A673 (cell line): ENCODE measurements around the gene EEF1G. TPM values are rescaled to one million over a fixed set of nuclear protein-coding genes. Genes with fewer than 3 reads are reported as not detected.
"Not testable (repeated sequence)": the region's sequence is repeated elsewhere in the genome, so short reads cannot be mapped to it uniquely, and the experiment has no call there.

Source experiments
- BruUV-seq: library from RNA; stranded (reverse); fragments of 400-500 nt; replicated peaks from 2 replicates; lab custom pipeline; 2021; lab: Mats Ljungman, UMichigan
- CTCF ChIA-PET: fragments of 300-600 bp; sonication (Branson Sonifier 250); formaldehyde crosslinking; loops from one replicate; lab custom pipeline; 2022; ENCODE audit warnings: antibody characterized with exemption; lab: Charles Lee
- POLR2A ChIA-PET: fragments of 300-600 bp; sonication (Branson Sonifier 250); formaldehyde crosslinking; loops from one replicate; lab custom pipeline; 2022; ENCODE audit warnings: antibody characterized with exemption; ENCODE audit not compliant: low non-redundant PET; lab: Charles Lee
- DNase-seq: peaks from one replicate; pipeline ENCODE4 v3.0.0-alpha.2; 2015; ENCODE audit warnings: low spot score
- H3K27ac ChIP-seq: fragments of 200-600 bp; sonication (generic); 2 replicates; pipeline ENCODE4 v1.5.1; 2016; ENCODE audit warnings: mixed run types, low read depth, mild to moderate bottlenecking, mixed read lengths, antibody characterized with exemption, low read length; ENCODE audit not compliant: poor library complexity, severe bottlenecking
- H3K27me3 ChIP-seq: fragments of 200-600 bp; sonication (generic); replicated peaks from 2 replicates; pipeline ENCODE4 v1.6.1; 2017; ENCODE audit warnings: mixed run types, low read depth, mild to moderate bottlenecking, mixed read lengths, antibody characterized with exemption, low read length; ENCODE audit not compliant: insufficient read depth, poor library complexity
- H3K36me3 ChIP-seq: fragments of 200-600 bp; sonication (generic); 2 replicates; pipeline ENCODE4 v1.6.1; 2016; ENCODE audit warnings: mixed run types, mild to moderate bottlenecking, mixed read lengths, antibody characterized with exemption, low read length; ENCODE audit not compliant: insufficient read depth, poor library complexity, severe bottlenecking
- H3K4me1 ChIP-seq: fragments of 200-600 bp; sonication (generic); 2 replicates; pipeline ENCODE4 v1.6.1; 2017; ENCODE audit warnings: mixed run types, mild to moderate bottlenecking, mixed read lengths, antibody characterized with exemption, low read length; ENCODE audit not compliant: insufficient read depth, poor library complexity, severe bottlenecking
- H3K4me3 ChIP-seq: fragments of 200-600 bp; sonication (generic); 2 replicates; pipeline ENCODE4 v1.5.1; 2016; ENCODE audit warnings: low read depth, mixed run types, mild to moderate bottlenecking, mixed read lengths, low read length; ENCODE audit not compliant: poor library complexity, severe bottlenecking
- H3K9me3 ChIP-seq: fragments of 200-600 bp; sonication (generic); 2 replicates; pipeline ENCODE4 v1.6.1; 2016; ENCODE audit warnings: mixed run types, low read depth, mild to moderate bottlenecking, mixed read lengths, antibody characterized with exemption, low read length; ENCODE audit not compliant: poor library complexity, severe bottlenecking
- EZH2 ChIP-seq: fragments of 200-600 bp; sonication (generic); IDR thresholded peaks from 2 replicates; pipeline ENCODE4 v1.6.1; 2017; ENCODE audit warnings: borderline replicate concordance, low read depth, mild to moderate bottlenecking, mixed read lengths, antibody characterized with exemption, low read length; ENCODE audit not compliant: poor library complexity, severe bottlenecking
- intact Hi-C: fragments of 100-400 bp; cut with micrococcal nuclease; formaldehyde crosslinking; loops from one replicate; pipeline ENCODE4 v1.10.0; 2022; ENCODE audit not compliant: unreplicated experiment
- total RNA-seq: library from RNA; stranded (reverse); gene quantifications from 2 replicates; pipeline ENCODE4 v1.2.3, GENCODE V29; 2021
- TF ChIP-seq, protein P1 (sequence below): fragments of 300-800, 200-600 bp; sonication (generic); conservative IDR thresholded peaks from 2 replicates; pipeline ENCODE4 v1.5.1; 2017; ENCODE audit warnings: low read depth, mild to moderate bottlenecking, antibody characterized with exemption, low read length, moderate library complexity, mixed read lengths

EEF1G gene
- total RNA-seq, 1 experiment from 2014 or later, result 1,817 TPM

DNA sequence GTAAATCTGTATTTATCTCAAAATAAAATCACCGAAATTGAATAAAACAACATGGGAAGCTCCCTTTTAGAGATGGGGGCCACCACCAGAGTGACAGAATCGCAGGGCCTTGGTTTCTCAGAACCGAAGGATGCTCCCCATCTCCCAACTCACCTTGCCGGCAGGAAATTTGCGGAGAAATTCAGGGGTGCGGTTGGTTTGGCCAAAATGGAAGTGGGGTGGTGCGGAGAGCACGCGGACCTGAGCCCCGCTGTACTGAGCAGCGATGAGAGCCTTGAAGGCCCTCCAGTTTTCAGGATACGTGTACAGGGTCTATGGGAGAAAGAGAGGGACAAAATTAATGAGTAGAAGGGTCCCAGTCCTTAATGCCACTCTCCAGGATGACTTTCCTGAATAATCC is 1.3 kb downstream of the EEF1G start:
- intact Hi-C loops, result no loop called here
- CTCF ChIA-PET, result interaction anchor here (0.6 to 1.0 kb wide), 2 partner anchors 46 to 148 kb away, joined by 3 to 4 read pairs; no protein-coding TSS in a partner anchor

DNA sequence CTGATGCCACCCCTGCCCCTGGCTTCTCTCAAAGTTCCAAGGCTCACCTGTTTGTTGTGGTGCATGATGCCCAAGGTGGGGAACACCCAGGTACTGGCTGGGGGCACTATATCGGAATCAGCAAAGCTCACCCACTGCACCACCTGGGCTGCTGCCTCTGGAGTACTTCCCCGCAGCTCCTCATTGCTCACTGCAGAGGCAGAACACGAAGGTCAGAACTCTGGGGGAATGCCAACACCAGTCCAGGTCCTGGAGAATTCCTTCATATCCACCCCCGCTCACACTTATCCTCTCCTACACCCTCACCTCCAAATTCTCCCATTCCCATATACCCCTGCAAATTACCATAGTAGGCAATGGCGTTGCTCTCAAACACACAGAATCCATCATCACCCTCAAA is 2.2 kb downstream of the EEF1G start:
- CTCF ChIA-PET, H3K27me3 ChIP-seq, BruUV-seq, DNase-seq, H3K9me3 ChIP-seq, intact Hi-C loops: not testable (repeated sequence)
- Histone ChIP-seq H3K36me3 (peaks cover 71% of the 10 kb centered on the region), H3K27ac (peak overlapping the region; percentile 83), H3K4me3 (peak overlapping the region; percentile 65), H3K4me1 (peaks cover 31% of the 10 kb centered on the region)
- POLR2A ChIA-PET, result interaction anchor here (0.6 to 1.0 kb wide), 3 partner anchors 11 to 261 kb away, joined by 3 to 4 read pairs (median 3); partner anchors contain the start of genes C11orf98 and CSKMT

More for the DNA sequence above, 1.3 kb downstream of the EEF1G start:
- no peak for DNase-seq
- BruUV-seq, result no TSS peak
- H3K27ac ChIP-seq, result peak overlapping the region; percentile 83
- no peak for TF ChIP-seq EZH2
- TF ChIP-seq, protein P1, sequence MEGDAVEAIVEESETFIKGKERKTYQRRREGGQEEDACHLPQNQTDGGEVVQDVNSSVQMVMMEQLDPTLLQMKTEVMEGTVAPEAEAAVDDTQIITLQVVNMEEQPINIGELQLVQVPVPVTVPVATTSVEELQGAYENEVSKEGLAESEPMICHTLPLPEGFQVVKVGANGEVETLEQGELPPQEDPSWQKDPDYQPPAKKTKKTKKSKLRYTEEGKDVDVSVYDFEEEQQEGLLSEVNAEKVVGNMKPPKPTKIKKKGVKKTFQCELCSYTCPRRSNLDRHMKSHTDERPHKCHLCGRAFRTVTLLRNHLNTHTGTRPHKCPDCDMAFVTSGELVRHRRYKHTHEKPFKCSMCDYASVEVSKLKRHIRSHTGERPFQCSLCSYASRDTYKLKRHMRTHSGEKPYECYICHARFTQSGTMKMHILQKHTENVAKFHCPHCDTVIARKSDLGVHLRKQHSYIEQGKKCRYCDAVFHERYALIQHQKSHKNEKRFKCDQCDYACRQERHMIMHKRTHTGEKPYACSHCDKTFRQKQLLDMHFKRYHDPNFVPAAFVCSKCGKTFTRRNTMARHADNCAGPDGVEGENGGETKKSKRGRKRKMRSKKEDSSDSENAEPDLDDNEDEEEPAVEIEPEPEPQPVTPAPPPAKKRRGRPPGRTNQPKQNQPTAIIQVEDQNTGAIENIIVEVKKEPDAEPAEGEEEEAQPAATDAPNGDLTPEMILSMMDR, result no peak
- peaks cover 64% of the 10 kb centered on the region for H3K36me3 ChIP-seq
- no peaks in the 10 kb centered on the region for H3K27me3 ChIP-seq
- POLR2A ChIA-PET, result no interaction called here
- peaks cover 31% of the 10 kb centered on the region for H3K4me1 ChIP-seq
- no peaks in the 10 kb centered on the region for H3K9me3 ChIP-seq
- H3K4me3 ChIP-seq, result peak overlapping the region; percentile 65

DNA sequence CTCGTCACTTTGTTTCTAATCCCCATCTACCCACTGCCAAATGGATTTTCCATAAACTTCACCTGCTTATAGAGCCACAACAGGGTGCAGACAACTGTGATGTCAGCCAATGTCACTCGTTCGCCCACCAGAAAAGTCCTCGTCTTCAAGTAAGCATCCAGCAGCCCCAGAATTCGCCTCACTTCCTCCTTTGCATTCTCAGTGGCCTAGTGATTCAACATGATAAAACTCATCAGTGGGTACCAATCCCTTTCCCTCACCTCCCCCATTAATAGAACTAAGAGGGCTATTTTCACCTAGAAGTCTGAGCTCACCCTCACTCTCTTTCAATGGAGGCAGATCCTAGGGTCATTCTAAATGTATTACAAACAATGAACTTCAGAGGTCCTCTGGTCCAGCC is 2.8 kb downstream of the EEF1G start:
- H3K27me3 ChIP-seq, intact Hi-C loops, H3K4me3 ChIP-seq, DNase-seq, CTCF ChIA-PET, BruUV-seq, H3K9me3 ChIP-seq: not testable (repeated sequence)
- Histone ChIP-seq H3K36me3 (peaks cover 71% of the 10 kb centered on the region), H3K27ac (peak overlapping the region; percentile 83), H3K4me1 (peaks cover 35% of the 10 kb centered on the region)
- POLR2A ChIA-PET, result interaction anchor here (0.7 to 1.0 kb wide), 2 partner anchors 11 to 94 kb away, joined by 3 to 4 read pairs; partner anchors contain the start of genes C11orf98 and CSKMT

DNA sequence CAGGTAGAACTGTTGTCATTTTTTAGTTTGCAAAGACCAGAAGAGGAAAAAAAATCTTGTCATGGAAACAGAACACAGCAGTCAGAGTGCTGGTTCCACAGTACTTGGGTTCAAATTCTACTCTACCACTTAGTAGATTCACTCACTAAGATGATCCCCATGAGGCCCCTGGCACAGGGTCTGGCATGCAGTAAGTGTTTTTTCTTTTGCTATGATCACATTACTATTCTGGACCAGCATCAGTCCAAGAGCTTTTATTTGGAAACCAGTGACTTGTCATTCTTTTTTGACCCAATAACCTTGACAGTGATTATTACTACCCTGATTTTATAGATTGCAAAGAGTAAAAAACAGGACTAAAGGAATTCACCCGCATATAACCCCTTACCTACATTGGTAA is 4.1 kb downstream of the EEF1G start:
- TF ChIP-seq EZH2, result no peak
- TF ChIP-seq, protein P1, result no peak
- H3K36me3 ChIP-seq, result peaks cover 83% of the 10 kb centered on the region
- no peak overlapping the region for H3K4me3 ChIP-seq
- CTCF ChIA-PET, result no interaction called here
- no peaks in the 10 kb centered on the region for H3K27me3 ChIP-seq
- H3K27ac ChIP-seq, result no peak overlapping the region
- no peaks in the 10 kb centered on the region for H3K9me3 ChIP-seq
- intact Hi-C loops, result no loop called here
- no peak for DNase-seq
- POLR2A ChIA-PET, result no interaction called here
- H3K4me1 ChIP-seq, result peaks cover 29% of the 10 kb centered on the region
- no TSS peak for BruUV-seq
